Measurements from ENCODE around the gene TEX13A.

GRCh38 chrX:105241056-105241455 is 20.6 kb upstream of the TEX13A start:
- TF ChIP-seq CTCF (tag by site-specific recombination; IDR thresholded peaks at IDR 0.05) (no peak), ZNF560 (tag by site-specific recombination; IDR thresholded peaks at IDR 0.05; ENCODE audit: borderline replicate concordance) (no peak), YY2 (tag by site-specific recombination; IDR thresholded peaks at IDR 0.05) (no peak), ZNF654 (tag by site-specific recombination; IDR thresholded peaks at IDR 0.05; ENCODE audit: low read depth) (no peak), ATF2 (tag by site-specific recombination; IDR thresholded peaks at IDR 0.05; ENCODE audit: low read depth) (no peak), ZNF175 (tag by site-specific recombination; IDR thresholded peaks at IDR 0.05) (no peak), ZNF449 (tag by site-specific recombination; IDR thresholded peaks at IDR 0.05) (no peak), ZNF311 (tag by site-specific recombination; IDR thresholded peaks at IDR 0.05; ENCODE audit: borderline replicate concordance) (no peak), ZNF623 (tag by site-specific recombination; IDR thresholded peaks at IDR 0.05) (no peak), ZNF138 (tag by site-specific recombination; IDR thresholded peaks at IDR 0.05; ENCODE audit: borderline replicate concordance) (no peak), KLF9 (tag by site-specific recombination; IDR thresholded peaks at IDR 0.05; ENCODE audit: low read depth) (no peak)

Measured in HEK293 (cell line).